HCT116 (cell line): Measurements from ENCODE around the gene TBC1D8.

ENCODE experiments used
- ATF3 ChIP-seq: IDR thresholded peaks from 2 replicates; pipeline ENCODE4 v1.6.1; 2012
- TF ChIP-seq, protein P1 (sequence below), 3 experiments: fragments of 200-600 bp in 1 of 3; sonication (generic) in 1 of 3; IDR thresholded peaks in 2 of 3; conservative IDR thresholded peaks in 1 of 3; 2 replicates each; pipeline ENCODE4 v1.5.1; 2012 to 2017; ENCODE audit warnings: low read depth in 2 of 3, low read length in 2 of 3, antibody characterized with exemption in 1 of 3, borderline replicate concordance in 1 of 3, control low read depth in 1 of 3, mild to moderate bottlenecking in 1 of 3, mixed read lengths in 1 of 3, mixed run types in 1 of 3, moderate library complexity in 1 of 3; ENCODE audit not compliant: insufficient read depth in 1 of 3

DNA sequence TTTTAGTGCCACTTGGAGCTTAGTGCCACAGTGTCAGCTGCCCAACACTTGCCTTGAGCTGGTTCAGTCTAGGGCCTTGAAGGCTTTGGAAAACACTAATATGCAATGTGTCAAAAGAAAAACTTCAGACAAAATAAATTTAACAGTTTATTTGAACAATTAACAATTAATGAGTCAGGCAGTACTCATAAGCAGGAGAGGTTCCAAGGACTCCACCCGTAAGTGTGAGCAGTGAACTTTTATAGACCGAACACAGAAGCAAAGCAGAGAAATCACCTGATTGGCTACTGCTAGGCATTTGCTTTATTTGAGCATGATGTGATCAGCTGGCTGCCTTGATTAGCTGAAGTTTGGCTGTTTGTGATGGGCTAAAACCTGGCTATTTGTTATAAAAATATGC, 49.5 kb upstream of the TBC1D8 start:
- TF ChIP-seq ATF3 = no peak
- TF ChIP-seq, protein P1, sequence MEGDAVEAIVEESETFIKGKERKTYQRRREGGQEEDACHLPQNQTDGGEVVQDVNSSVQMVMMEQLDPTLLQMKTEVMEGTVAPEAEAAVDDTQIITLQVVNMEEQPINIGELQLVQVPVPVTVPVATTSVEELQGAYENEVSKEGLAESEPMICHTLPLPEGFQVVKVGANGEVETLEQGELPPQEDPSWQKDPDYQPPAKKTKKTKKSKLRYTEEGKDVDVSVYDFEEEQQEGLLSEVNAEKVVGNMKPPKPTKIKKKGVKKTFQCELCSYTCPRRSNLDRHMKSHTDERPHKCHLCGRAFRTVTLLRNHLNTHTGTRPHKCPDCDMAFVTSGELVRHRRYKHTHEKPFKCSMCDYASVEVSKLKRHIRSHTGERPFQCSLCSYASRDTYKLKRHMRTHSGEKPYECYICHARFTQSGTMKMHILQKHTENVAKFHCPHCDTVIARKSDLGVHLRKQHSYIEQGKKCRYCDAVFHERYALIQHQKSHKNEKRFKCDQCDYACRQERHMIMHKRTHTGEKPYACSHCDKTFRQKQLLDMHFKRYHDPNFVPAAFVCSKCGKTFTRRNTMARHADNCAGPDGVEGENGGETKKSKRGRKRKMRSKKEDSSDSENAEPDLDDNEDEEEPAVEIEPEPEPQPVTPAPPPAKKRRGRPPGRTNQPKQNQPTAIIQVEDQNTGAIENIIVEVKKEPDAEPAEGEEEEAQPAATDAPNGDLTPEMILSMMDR (IDR thresholded peaks at IDR 0.05 in 2 of 3, conservative IDR thresholded peaks at IDR 0.05 in 1 of 3; ENCODE audit: borderline replicate concordance in 1 of 3, insufficient read depth in 1 of 3, low read depth in 2 of 3, low read length in 2 of 3) = no peak
